Heart left ventricle (tissue), 16 donors: Measurements from ENCODE around the gene SPEF2. TPM values are rescaled to one million over a fixed set of nuclear protein-coding genes. Genes with fewer than 3 reads are reported as not detected.

Experiments used
- ATAC-seq, 4 donors: fragments of 200-7000 bp; cut with Tn5 transposase; one replicate each; pipeline ENCODE4 v1.9.1; 2020 to 2022; ENCODE audit warnings: moderate library complexity in 4 of 4, mild to moderate bottlenecking in 3 of 4, moderate number of reproducible peaks in 1 of 4
- DNase-seq, 5 donors: peaks; one replicate each; pipeline ENCODE4 v3.0.0-alpha.2; 2020
- H3K27ac ChIP-seq, 12 donors: fragments of 200-600 bp; sonication (generic) in 4 of 12; one replicate each; pipeline versions ENCODE4 v1.5.0 to v1.8.0; 2016 to 2022; ENCODE audit warnings: mild to moderate bottlenecking in 2 of 12
- H3K27me3 ChIP-seq, 9 donors: fragments of 200-600 bp; sonication (generic) in 2 of 9; one replicate each; pipeline versions ENCODE4 v1.5.1 to v1.8.0; 2016 to 2022; ENCODE audit warnings: mild to moderate bottlenecking in 3 of 9
- H3K36me3 ChIP-seq, 9 donors: fragments of 200-600 bp; sonication (generic) in 2 of 9; one replicate each; pipeline versions ENCODE4 v1.5.0 to v1.8.0; 2018 to 2022; ENCODE audit warnings: mild to moderate bottlenecking in 2 of 9
- H3K4me1 ChIP-seq, 12 donors: fragments of 200-600 bp; sonication (generic) in 4 of 12; one replicate each; pipeline versions ENCODE4 v1.5.0 to v1.8.0; 2016 to 2022; ENCODE audit warnings: mild to moderate bottlenecking in 3 of 12
- H3K4me3 ChIP-seq, 12 donors: fragments of 200-600 bp; sonication (generic) in 4 of 12; one replicate each; pipeline versions ENCODE4 v1.5.0 to v1.8.0; 2017 to 2022; ENCODE audit warnings: mild to moderate bottlenecking in 9 of 12, moderate library complexity in 4 of 12
- H3K9me3 ChIP-seq, 12 donors: fragments of 200-600 bp; sonication (generic) in 4 of 12; one replicate each; pipeline versions ENCODE4 v1.5.0 to v1.8.0; 2016 to 2022; ENCODE audit warnings: mild to moderate bottlenecking in 1 of 12
- CTCF ChIP-seq, 12 donors: fragments of 200-600 bp; sonication (generic) in 4 of 12; IDR thresholded peaks; one replicate each; pipeline versions ENCODE4 v1.5.0 to v1.8.0; 2018 to 2022; ENCODE audit warnings: antibody characterized with exemption in 12 of 12, mild to moderate bottlenecking in 5 of 12
- POLR2A ChIP-seq, 2 donors: fragments of 450-650 bp; IDR thresholded peaks; one replicate each; pipeline ENCODE4 v1.6.1; 2017; ENCODE audit warnings: antibody characterized with exemption in 2 of 2, mild to moderate bottlenecking in 2 of 2, moderate library complexity in 2 of 2
- WGBS, 4 donors: extraction: QIAGEN DNeasy Blood & Tissue Kit in 2 of 4; methylation state at CpG; one replicate each; pipeline versions ENCODE4 v1.1.5 to v1.1.7; 2013 to 2018; 5-methylcytosine and 5-hydroxymethylcytosine counted together
- intact Hi-C, 10 donors: fragments of 100-400 bp; cut with DNase I; formaldehyde crosslinking; loops; one replicate each; pipeline versions ENCODE4 v1.11.1 to v1.14.2; 2022
- polyA plus RNA-seq, 2 donors: library from polyadenylated mRNA; stranded (reverse); fragments of 200-250 nt; gene quantifications; one replicate each; pipeline ENCODE4 v1.2.3, GENCODE V29; 2013
- total RNA-seq, 9 donors: library from RNA; depleted of rRNA in 2 of 9; stranded (reverse); fragments of >200 nt in 2 of 9; fragmentation: NEBNext Ultra II Directional in 3 of 9; extraction: Animal tissue kit (Norgen Biotek cat#: 25700) in 3 of 9; gene quantifications; one replicate each; pipeline versions ENCODE4 v1.1.0 to v1.2.4, GENCODE V29; 2016 to 2023
- donor health status: ischemic (EF 13 %, LVEDD 7.1; RV severe dilation, severe dysfunction).
- donor health status: healthy with polysubstance abuse.
- donor health status: DM: no; HTN: yes; CAD: no.
- donor health status: DM: no; HTN: no; CAD: no.
- donor health status: ischemic (EF 25% LVEDD 6.9; RV normal size, moderate dysfunction).
- donor health status: ischemic (EF 25% LVEDD 5.7; RV mildly dilated, moderate dysfunction).
- donor health status: healthy.
- donor health status: DM: yes; HTN: yes; CAD: no.
- donor health status: ischemic (EF 35%, LVEDD 5.7; RV mildly dilated, moderate dysfunction).
- donor health status: nonischemic (EF 11% LVEDD 7.7; RV severe dilation, severe dysfunction).
- donor health status: DM: yes; HTN: yes; CAD: no.
- donor health status: PGD.
- donor health status: ischemic (EF 29% LVEDD 5.4; RV normal size, mild dysfunction).
- donor health status: nonischemic (EF 23%, LVEDD 6.1; RV moderate dilation, normal function).

SPEF2 gene
- total and polyA plus RNA-seq, 11 donors, result 0.46 to 4.1 (median 1.3) TPM

- peaks cover 0 to 8% (median 0%) of the 10 kb centered on the region in 12 donors for H3K9me3 ChIP-seq
- H3K4me1 ChIP-seq, result no peaks in the 10 kb centered on the region
- ATAC-seq, result no peak
- DNase-seq, result no peak
- H3K36me3 ChIP-seq, result no peaks in the 10 kb centered on the region
- intact Hi-C loops, result no loop called here
- H3K4me3 ChIP-seq, result no peak overlapping the region
- TF ChIP-seq POLR2A (IDR thresholded peaks at IDR 0.05) (no peak), CTCF (IDR thresholded peaks at IDR 0.05) (no peak)
- no peak overlapping the region for H3K27ac ChIP-seq
- no peaks in the 10 kb centered on the region for H3K27me3 ChIP-seq
Measured at GRCh38 chr5:35743644-35744043, 126.0 kb downstream of the SPEF2 start.

GRCh38 chr5:35745193-35745592 is 127.5 kb downstream of the SPEF2 start:
- no peak for DNase-seq
- TF ChIP-seq POLR2A (IDR thresholded peaks at IDR 0.05) (no peak), CTCF (IDR thresholded peaks at IDR 0.05) (no peak)
- peaks cover 0 to 8% (median 0%) of the 10 kb centered on the region in 12 donors for H3K9me3 ChIP-seq
- 88 to 93% (median 90%) methylated on average over 7 to 8 of the region's 8 CpGs for WGBS, 4 donors
- H3K27ac ChIP-seq, result no peak overlapping the region
- H3K36me3 ChIP-seq, result no peaks in the 10 kb centered on the region
- no peaks in the 10 kb centered on the region for H3K4me1 ChIP-seq
- H3K4me3 ChIP-seq, result no peak overlapping the region
- no peaks in the 10 kb centered on the region for H3K27me3 ChIP-seq
- intact Hi-C loops, result no loop called here
- ATAC-seq, result no peak

- TF ChIP-seq POLR2A (IDR thresholded peaks at IDR 0.05) (no peak), CTCF (IDR thresholded peaks at IDR 0.05) (no peak)
- intact Hi-C loops, result no loop called here
- 49 to 63% (median 55%) methylated on average over 3 of the region's 3 CpGs for WGBS, 4 donors
Measured at GRCh38 chr5:35745660-35746059, 128.0 kb downstream of the SPEF2 start.

GRCh38 chr5:35752012-35752411 is 134.3 kb downstream of the SPEF2 start:
- TF ChIP-seq CTCF (IDR thresholded peaks at IDR 0.05), result no peak
- TF ChIP-seq POLR2A (IDR thresholded peaks at IDR 0.05), result no peak
- 88 to 92% (median 90%) methylated on average over 6 of the region's 6 CpGs for WGBS, 4 donors

More at GRCh38 chr5:35745660-35746059, 128.0 kb downstream of the SPEF2 start:
- H3K27ac ChIP-seq, result no peak overlapping the region
- H3K9me3 ChIP-seq, result peaks cover 0 to 8% (median 0%) of the 10 kb centered on the region in 12 donors
- H3K4me3 ChIP-seq, result no peak overlapping the region
- H3K36me3 ChIP-seq, result no peaks in the 10 kb centered on the region
- H3K4me1 ChIP-seq, result no peaks in the 10 kb centered on the region
- DNase-seq, result peak in 1 of 5 donors; percentile 8
- H3K27me3 ChIP-seq, result no peaks in the 10 kb centered on the region
- no peak for ATAC-seq

More at GRCh38 chr5:35752012-35752411, 134.3 kb downstream of the SPEF2 start:
- ATAC-seq, result no peak
- Histone ChIP-seq H3K36me3 (no peaks in the 10 kb centered on the region), H3K9me3 (peaks cover 0 to 8% (median 0%) of the 10 kb centered on the region in 12 donors), H3K4me3 (no peak overlapping the region), H3K4me1 (no peaks in the 10 kb centered on the region), H3K27ac (no peak overlapping the region), H3K27me3 (no peaks in the 10 kb centered on the region)
- intact Hi-C loops, result no loop called here
- DNase-seq, result no peak
